ENCODE results near the gene CNN2. TPM values are rescaled to one million over a fixed set of nuclear protein-coding genes. Genes with fewer than 3 reads are reported as not detected.

CNN2 gene
- total RNA-seq, 1 experiment from 2014 or later = 524 TPM

- Histone ChIP-seq H3K4me1 (ENCODE audit: insufficient read depth, low read length) (no peaks in the 10 kb centered on the region), H3K79me1 (ENCODE audit: insufficient read depth, low read depth, low read length, poor library complexity, severe bottlenecking) (no peaks in the 10 kb centered on the region), H4K20me1 (ENCODE audit: control insufficient read depth, insufficient read depth, insufficient read length) (no peaks in the 10 kb centered on the region), H4K91ac (ENCODE audit: insufficient read length, low read depth, low read length) (no peak overlapping the region), H2BK5ac (ENCODE audit: insufficient read length, low read length) (no peak overlapping the region), H2BK12ac (ENCODE audit: insufficient read length, low read depth, low read length) (no peak overlapping the region), H3K27me3 (ENCODE audit: insufficient read depth, low read length) (no peaks in the 10 kb centered on the region), H2BK120ac (ENCODE audit: low read depth, low read length, poor library complexity, severe bottlenecking) (no peak overlapping the region), H2AK5ac (ENCODE audit: insufficient read length, low read length) (no peak overlapping the region), H3K9me3 (ENCODE audit: control insufficient read depth, low read depth, low read length) (peaks cover 19% of the 10 kb centered on the region), H3K27ac (ENCODE audit: insufficient read length, low read depth, low read length) (no peak overlapping the region), H3K79me2 (ENCODE audit: insufficient read depth, low read length) (no peaks in the 10 kb centered on the region), H2BK20ac (ENCODE audit: low read depth, low read length, poor library complexity, severe bottlenecking) (no peak overlapping the region), H3K4ac (ENCODE audit: low read depth, low read length) (no peak overlapping the region), H4K8ac (replicated peaks; ENCODE audit: insufficient read length, low read depth, low read length) (no peak overlapping the region), H3T11ph (ENCODE audit: low read length) (no peak overlapping the region), H3K18ac (ENCODE audit: insufficient read length, low read depth, low read length) (no peak overlapping the region), H3K4me2 (ENCODE audit: insufficient read depth, insufficient read length, low read length) (no peak overlapping the region), H4K5ac (ENCODE audit: insufficient read length, low read depth, low read length) (no peak overlapping the region), H2AFZ (ENCODE audit: low read length) (no peak overlapping the region), H2BK15ac (ENCODE audit: low read depth, low read length) (no peak overlapping the region), H3K56ac (ENCODE audit: insufficient read length, low read depth, low read length) (no peak overlapping the region), H3K14ac (ENCODE audit: insufficient read depth, low read length) (no peak overlapping the region), H3K23me2 (ENCODE audit: insufficient read length, low read depth, low read length, poor library complexity, severe bottlenecking) (no peaks in the 10 kb centered on the region), H3K9ac (ENCODE audit: extremely low read depth, insufficient read length, low read length) (no peak overlapping the region), H3K23ac (ENCODE audit: insufficient read length, low read depth, low read length) (no peak overlapping the region)
- DNase-seq = no peak
- Mint-ChIP-seq H3K27ac (no peak overlapping the region), H3K9me3 (no peaks in the 10 kb centered on the region), H3K36me3 (ENCODE audit: insufficient read depth in 1 of 3, low read depth in 3 of 3) (peaks cover 2 to 17% (median 12%) of the 10 kb centered on the region in 3 experiments; a peak in 4 of 7 replicates), H3K4me3 (no peak overlapping the region), H3K4me1 (peaks cover 2 to 15% of the 10 kb centered on the region in 2 experiments; a peak in 3 of 4 replicates), H3K27me3 (ENCODE audit: low read depth) (no peaks in the 10 kb centered on the region; the same call in none of the 2 replicates)
- TF ChIP-seq CTCF (conservative IDR thresholded peaks at IDR 0.05) = no peak
- no CpG with 5 or more reads among the region's 14 CpGs for WGBS (ENCODE audit: extremely low coverage, insufficient read length, low lambda C conversion rate)
Measured at GRCh38 chr19:1055028-1055425, 28.6 kb downstream of the CNN2 start.

Measured in H9 (cell line).